ENCODE results near the gene FMO1.
"Not testable (repeated sequence)": the region's sequence is repeated elsewhere in the genome, so short reads cannot be mapped to it uniquely, and the experiment has no call there.

The FMO1 gene

DNA sequence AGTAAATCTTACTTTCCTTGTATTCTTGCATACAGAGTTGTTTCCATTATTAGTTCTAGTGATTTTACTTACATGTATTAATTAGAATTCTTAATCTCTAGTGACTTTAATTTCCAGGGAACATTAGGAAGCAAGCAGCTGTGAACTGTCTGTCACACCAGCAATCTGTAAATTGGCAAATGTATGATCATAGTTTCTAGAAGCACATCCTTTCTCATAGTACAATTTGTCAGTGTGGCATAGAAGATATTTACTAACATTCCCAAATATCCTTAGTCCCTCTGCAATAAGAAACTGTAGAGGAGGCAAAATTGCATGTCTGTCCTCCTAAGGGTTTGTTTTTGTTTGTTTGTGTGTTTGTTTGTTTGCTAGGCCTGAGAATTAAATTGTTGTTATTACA lies 17.0 kb upstream of the FMO1 start:
- DNase-seq = no peak

DNA sequence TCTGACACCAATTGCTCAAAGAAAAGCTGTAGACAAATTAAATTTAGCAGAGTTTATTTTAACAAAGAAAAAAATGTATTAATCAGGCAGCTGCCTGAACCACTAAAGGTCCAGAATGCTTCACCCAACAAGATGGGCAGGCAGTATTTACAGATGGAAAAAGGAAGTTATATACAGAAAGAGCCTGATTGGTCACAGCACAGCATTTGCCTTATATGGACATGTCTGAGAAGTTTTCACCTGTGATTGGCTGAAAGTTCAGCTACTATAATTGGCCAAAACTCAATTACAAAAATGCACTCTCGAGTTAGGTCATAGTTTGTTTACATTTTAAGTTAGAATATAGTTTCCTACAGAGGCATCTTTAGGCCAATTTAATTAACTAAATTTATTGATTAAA lies 15.1 kb upstream of the FMO1 start:
- DNase-seq = no peak

DNA sequence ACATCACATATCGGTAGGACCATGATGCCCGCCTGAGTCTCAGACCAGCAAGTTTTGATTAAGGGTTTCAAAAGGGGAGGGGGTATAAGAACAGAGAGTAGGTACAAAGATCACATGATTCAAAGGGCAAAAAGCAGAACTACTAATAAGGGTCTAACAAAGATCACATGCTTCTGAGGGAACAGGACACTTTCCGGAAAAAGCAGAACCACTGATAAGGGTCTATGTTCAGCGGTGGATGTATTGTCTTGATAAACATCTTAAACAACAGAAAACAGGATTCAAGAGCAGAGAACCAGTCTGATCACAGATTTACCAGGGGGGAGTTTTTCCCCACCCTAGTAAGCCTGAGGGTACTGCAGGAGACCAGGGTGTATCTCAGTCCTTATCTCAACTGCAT lies 12.1 kb upstream of the FMO1 start:
- not testable (repeated sequence) for DNase-seq

DNA sequence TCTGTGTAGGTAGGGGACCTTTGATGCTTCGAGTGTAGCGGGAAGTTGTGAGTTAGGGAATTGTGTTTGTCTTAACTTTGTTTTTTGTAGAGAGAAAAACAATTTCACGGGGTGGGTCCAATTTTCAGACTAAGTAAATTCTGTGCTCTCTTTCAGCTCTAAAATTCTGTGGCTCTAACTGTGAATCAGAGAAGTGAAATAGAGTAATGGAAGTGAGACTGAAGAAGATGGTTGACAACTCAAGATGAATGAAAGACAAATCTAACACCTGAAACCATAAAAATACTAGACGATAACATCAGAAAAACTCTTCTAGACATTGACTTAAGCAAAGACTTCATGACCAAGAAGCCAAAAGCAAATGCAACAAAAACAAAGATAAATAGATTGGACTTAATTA lies 4.4 kb upstream of the FMO1 start:
- no peak for DNase-seq

DNA sequence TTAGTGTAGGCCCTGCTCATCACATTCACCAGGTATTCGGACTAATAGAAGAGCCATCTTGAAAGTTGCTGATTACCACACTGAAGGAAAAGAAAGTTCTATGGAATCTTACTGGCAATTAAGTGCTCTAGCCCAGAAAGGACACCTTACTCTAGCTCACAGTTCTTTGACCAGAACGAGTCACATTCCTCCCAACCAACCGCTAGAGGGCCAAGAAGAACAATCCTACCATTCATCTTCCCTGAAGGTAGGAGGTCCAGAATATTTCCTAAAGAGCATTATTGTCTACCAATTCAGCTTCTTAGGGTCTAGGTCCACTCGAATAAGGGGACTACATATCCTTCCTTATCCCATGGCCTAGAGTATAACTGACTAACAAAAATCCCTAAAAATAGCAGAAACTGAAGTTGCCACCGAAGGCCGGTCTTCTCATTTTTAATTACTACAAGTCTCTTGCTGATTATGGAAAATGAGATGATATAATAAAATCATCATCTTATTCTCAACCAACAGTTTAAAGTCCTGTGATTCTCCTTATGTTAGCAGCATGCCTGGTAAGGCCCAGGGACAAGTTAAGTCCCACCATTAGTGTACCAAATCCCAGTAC lies 2.7 kb upstream of the FMO1 start:
- DNase-seq = peak in 4 of 56 donors; percentile 2 to 13 (median 8)

DNA sequence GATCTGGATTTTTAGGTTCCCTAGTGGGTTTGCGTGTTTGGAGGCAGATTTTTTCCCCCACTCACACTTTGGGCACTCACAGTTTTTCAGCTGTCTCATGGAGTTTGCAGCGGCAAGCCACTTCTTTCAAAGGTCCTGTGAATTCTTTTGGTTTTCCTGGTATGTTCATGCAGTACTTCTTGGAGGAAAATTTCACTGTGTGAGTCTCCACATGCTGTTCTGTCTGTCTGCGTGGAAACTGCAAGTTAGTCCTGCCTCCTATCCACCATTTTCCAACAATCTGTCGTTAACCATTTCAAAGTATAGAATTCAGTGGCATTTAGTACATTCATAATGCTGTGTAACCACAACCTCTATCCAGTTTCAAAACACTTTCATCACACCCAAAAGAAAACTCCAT lies 793 bp upstream of the FMO1 start:
- DNase-seq = no peak

DNA sequence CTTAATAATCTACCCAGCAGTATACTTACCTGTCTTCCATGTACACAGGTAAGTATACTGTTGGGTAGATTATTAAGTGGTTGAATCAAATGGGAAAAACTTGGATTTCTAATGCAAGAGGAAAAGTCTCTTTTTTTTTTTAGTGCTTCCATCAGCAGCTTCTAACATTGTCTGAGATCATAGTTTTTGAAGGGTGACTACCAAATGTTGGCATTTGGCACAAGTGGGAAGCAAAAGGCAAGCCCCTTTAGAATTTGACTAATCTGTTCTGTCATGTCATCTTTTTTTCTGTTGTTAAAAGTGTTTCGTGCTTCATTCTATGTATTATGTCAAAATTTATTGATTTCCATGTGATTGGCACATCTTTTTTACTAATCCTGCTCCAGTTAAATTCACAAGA lies 547 bp downstream of the FMO1 start:
- DNase-seq = no peak

DNA sequence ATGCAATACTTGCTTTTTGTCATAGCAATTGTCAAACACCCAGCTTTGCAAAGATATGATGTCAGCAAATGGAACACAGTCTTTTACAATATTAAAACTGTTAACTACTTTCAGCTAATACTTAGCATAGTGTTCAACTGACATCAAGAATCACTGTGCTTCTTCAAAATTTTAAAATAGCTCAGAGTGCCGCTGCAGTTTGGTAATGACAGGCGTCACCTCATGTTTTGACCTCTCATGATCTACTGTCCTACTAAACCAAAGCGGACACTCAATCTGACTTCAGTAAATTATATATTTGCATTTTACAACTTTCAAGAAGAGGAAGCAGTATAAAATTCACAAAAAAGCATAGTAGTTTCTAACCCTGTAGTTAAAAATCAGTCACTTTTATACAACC lies 2.0 kb downstream of the FMO1 start:
- no peak for DNase-seq

DNA sequence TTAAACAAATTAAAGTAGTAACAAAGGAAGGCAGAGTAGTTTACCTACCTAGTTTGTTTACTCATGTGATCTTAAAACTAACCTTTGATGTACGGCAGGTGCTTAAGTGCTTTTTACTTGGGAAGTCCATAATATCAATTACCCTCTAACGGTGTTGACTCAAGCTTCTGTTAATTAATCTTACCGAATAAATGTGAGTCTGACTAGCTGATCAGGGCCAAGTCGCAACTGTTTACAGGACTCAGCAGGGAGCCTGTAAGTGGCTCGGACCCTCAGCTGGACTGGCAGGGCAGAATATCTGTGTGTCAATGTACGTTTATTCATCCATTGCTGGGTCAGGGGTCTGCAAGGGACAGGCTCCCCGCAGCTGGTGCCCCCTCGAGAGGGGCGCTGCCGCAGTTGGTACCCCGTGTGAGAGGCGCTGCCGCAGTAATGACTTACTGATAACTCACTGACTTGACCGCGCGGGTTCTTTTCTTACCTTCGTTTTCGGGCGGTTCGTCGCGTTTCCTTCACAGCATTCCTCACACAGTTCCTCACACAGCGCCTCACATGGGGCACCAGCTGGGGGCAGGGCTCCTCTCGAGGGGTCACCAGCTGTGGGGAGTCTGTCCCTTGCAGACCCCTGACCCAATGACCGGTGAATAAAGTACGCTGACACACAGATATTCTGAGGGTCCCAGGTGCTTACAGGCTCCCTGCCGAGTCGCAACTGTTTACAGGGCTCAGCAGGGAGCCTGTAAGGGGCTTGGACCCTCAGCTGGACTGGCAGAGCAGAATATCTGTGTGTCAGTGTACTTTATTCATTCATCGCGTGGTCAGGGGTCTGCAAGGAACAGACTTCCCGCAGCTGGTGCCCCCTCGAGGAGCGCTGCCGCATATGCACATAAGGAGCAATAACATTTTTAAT lies 3.0 kb downstream of the FMO1 start:
- DNase-seq = peak in 5 of 56 donors; percentile 1 to 11 (median 2)

DNA sequence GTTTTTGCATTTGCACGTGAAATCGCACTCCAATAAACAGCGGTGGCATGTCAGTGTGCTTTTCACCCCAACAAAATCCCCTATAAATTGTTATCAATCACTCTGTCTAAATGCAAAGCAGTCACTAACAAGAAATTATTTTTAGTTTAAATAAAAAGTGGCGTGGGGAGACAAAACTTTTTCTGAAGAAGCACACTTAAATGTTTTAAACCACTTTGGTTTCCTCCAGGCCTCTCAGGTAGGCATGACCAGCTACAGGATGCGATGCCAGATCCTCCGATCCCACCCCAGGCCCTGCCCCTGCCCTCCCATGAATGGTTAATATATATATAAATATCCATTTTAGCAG lies 3.6 kb downstream of the FMO1 start:
- no peak for DNase-seq

DNA sequence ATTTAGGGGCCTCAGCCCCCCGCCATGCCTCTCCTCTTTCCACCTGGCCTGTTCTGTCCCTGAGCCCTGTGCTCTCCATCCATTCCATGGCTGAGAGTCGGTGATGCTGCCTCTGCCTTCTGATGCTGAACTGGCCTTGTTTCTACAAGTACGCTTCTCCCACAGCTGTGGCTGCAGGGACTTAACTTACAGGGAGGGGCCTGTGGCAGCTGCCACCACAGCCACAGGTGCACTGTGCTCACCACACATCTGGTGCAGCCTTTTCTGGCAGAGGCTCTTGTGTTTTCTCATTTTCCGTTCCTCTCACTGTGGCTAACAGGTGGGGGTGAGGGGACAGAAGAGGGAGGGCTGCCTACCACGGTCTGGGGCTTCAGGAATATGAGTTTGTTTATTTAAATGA lies 4.2 kb downstream of the FMO1 start:
- DNase-seq = no peak

DNA sequence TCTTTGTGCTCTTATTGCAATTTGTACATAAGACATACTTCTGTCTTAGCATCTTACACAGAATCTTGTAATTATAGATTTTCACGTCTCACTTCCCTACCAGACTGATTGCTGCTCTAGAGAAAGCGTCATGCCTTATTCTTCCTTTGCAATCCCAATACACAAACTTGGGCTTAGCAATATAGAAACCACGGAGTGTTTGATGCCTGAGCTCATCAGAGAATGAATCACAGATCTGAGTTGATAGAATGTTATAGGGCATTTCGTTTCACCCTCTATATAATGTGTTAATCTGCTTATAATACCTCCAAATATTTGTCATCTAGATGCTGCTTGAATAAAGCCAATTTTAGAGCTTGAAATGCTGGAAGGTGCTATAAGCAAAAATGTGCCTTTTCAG lies 6.6 kb downstream of the FMO1 start:
- DNase-seq = no peak

DNA sequence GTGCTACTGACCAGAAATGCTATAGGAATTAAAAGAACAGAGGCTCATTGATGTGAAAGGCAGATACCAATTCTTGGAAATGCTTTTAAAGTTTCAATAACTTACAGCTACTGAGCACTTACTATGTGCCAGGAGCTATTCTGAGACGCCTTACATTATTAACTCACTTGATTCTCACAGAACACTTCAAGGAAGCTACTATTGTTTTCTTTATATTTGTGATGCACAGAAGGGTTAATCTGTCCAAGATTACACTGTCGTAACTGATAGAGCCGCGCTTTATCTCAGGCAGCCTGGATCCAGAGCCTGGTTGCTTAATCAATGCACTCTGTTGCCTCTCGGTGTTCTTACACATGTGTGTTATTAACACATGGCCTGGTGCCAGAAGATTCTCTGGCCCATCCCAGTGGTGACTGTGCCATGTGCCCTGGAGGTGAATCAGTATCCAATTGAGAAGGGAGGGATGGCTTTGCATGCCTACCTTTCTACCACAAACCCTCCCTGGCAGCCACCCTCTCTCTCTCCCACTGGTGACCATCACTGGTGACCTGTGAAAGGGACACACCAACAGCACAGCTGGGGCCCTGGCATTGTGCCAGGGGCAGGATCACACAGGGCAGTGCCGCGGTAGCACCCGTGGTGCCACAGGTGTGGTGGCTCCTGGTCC lies 8.8 kb downstream of the FMO1 start:
- DNase-seq = peak in 1 of 56 donors; percentile 26

DNA sequence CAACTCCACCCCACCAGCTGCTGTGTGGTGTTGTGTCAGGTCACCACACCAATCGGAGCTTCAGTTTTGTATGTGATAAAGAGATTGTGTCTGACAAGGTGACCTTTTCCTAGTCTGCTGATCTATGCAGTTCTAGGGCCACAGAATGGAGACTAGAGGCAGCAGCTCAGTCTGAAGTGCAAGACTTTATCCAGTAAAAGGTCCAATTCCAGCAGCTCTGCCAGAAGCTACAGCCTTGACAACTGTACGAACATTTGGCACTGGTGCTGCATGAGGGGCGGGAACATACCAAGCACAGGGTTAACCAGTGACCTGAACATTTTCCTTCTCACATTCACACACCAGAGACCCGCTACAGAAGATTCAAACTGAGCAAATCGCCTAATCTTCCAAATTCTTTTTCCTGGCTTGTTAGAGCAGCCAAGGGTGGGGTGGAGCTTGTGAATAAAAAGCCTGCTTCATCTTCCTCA lies 9.3 kb downstream of the FMO1 start:
- no peak for DNase-seq

DNA sequence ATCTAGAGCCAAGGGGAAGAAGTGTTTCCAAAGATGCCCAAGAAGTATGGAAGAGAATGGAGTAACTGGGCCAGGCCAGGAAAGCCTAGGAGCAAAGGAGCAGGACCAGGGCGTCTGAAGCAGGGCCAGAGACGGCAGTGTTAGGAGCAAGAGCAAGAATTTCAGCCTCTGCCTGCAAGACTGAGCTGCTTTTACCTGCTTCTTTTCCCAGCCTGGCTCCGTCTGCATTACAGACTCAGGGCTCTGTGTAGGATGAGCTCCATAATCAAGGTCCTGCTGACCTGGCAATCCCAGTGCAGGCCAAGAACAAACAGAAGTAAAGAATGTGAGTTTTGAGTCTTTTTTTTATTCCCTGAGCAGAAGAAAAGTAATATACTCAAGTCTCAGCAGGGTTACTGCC lies 10.1 kb downstream of the FMO1 start:
- no peak for DNase-seq

DNA sequence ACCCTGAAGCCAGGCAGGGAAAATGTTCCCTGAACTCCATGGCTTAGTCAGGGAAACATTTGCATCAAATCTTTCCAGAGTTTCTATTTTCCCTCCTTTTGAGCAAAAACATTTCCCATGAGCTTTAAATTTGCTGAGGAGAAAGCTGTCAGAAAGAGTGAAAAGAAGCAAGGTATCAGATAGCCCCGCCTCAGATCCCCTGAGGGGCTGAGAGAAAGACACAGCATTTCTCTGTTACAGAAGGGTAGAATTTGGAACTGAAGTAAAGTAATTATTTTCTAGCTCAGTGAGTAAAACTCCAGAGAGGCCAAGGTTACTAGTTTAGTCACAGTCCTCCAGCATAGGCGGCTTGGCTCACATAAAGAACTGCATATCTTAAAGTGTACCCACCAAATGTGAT lies 10.6 kb downstream of the FMO1 start:
- DNase-seq = no peak

DNA sequence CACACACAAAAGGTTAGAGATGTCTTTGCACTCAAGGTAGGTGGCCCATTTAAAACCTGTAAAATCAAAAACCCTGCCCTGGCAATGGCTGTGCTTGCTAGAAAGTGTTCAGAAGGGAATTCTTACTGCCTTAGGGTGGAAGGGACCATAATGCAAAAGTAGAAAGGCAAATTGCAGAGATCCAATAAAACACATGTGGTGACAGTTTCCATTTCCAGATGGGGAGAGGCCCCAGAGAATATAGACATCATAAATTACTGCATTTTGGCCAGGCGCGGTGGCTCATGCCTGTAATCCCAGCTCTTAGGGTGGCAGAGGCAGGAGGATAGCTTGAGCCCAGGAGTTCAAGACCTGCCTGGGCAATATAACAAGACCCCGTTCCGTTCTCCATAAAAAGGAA lies 13.0 kb downstream of the FMO1 start:
- no peak for DNase-seq

DNA sequence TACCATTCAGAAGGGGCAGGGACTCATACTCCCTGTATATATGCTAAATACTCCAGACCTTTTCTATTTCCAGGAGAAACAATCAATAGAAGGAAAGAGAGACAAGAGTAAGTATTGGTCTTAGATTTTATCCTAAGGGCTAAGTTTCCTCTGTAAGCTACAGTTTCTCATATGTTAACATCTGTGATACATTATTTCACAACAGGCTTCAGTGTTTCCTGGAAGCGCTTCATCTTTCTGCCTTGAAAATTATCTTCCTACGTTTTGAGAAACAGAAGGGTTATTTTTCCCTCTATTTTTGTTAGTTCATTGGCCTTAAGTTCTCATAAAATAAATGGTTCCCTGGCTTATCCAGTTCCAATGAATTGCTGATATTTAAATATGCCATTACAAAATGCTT lies 15.6 kb downstream of the FMO1 start:
- no peak for DNase-seq

DNA sequence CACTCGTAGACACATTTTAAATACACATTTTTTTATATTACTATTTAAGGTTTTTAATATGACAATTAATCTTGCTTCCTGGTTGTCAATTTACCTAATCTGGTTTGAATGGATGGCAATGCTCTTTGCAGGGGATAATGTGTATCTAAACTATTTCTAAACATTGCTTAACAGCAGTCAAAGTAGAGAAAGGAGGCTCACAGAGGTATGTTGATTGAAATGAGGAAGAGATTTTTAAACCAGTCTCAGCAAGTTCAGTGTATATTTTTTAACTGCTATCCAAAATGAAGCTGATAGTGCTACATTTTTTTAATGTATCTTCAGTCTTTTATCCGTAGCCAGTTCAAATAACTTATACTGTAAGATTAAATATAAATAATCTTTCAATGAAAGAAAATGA lies 17.4 kb downstream of the FMO1 start:
- DNase-seq = no peak

DNA sequence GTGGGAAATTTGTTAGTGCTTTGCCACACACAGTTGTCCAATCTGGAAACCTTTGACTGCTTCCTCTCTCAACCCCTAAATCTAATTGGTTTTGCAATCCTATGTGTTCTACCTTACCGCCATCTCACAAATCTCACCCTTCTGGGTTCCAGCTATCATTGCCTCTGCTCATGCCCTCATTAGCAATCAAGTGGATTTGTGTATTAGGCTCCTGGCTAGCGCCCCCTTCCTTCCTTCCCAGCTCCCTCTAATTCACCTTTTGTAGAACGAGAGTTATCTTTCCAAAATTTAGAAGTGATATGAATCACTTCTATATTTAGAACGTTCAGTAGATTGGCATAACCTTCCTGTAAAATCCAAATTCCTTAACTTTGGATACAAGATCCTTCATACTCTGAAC lies 18.6 kb downstream of the FMO1 start:
- DNase-seq = no peak

DNA sequence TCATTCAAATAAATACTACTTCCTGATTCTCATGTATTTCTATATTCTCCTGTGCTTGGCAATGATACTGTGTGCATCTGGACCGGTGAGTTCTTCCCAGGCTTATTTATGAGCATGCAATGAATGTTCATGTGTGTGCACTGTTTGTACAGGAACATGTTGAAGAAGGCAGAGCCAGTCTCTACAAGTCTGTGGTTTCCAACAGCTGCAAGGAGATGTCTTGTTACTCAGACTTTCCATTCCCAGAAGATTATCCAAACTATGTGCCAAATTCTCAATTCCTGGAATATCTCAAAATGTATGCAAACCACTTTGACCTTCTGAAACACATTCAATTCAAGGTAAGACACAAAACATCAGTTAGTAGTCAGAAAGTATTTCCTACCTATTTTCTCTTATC lies 19.1 kb downstream of the FMO1 start:
- DNase-seq = no peak

DNA sequence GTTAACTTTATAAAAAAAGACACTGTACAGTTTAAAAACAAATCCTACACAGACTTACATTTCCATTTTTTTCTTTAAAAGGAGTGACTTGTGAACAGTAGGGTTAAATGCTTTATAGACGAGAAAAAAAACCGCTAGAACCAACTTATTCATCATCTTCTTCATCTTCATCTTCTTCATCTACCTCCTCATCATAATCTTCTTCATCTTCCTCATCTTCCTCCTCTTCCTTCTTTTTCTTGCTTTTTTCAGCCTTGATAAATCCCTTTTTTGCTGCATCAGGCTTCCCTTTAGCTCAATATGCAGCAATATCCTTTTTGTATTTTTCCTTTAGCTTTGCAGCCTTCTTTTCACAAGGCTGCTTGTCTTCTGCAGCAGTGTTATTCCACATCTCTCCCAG lies 22.5 kb downstream of the FMO1 start:
- DNase-seq = no peak

DNA sequence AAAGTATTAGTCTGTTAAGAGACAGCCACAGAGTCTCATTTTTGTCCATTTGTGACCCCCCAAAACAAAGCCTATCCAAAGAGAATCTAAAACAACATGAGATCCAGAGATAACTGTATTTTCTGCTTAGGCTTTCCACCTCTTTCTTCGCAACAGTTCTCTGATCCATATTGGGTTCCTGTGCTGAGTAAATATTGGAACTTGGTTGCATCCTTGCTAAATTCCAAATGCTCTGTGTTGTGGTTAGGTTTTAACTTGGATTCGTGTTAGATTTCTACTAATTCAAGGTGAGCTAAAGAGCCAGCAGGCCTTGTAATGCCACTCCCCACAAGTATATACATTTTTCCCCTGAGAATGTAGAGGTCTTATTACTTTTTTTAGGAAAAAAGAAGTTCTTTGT lies 29.2 kb downstream of the FMO1 start:
- no peak for DNase-seq
